Measurements from ENCODE around the gene CLEC16A.

The CLEC16A gene

GRCh38 chr16:11046382-11046931 lies 102.1 kb downstream of the CLEC16A start:
- H3K4me3 ChIP-seq (ENCODE audit: low read depth in 1 of 2, low read length in 2 of 2): no peak overlapping the region
- peaks cover 62% of the 10 kb centered on the region for H3K4me1 ChIP-seq (ENCODE audit: insufficient read depth, low read length)
- TF ChIP-seq CTCF (IDR thresholded peaks at IDR 0.05; ENCODE audit: borderline replicate concordance, extremely low read depth, low read length, poor library complexity, severe bottlenecking) (no peak), EZH2 (IDR thresholded peaks at IDR 0.05; ENCODE audit: borderline replicate concordance, low read depth, low read length, severe bottlenecking) (no peak)
- H4K20me1 ChIP-seq (ENCODE audit: insufficient read depth, low read length): no peaks in the 10 kb centered on the region
- peaks cover 63% of the 10 kb centered on the region for H3K36me3 ChIP-seq (ENCODE audit: insufficient read depth, low read length)
- H3K9ac ChIP-seq (ENCODE audit: low read depth, low read length): no peak overlapping the region
- H3K27ac ChIP-seq (ENCODE audit: low read length): peak overlapping the region; percentile 70
- DNase-seq (no peak), ATAC-seq (ENCODE audit: insufficient read depth, low read depth) (no peak)
- H3K27me3 ChIP-seq (ENCODE audit: insufficient read depth, low read length, poor library complexity): no peaks in the 10 kb centered on the region
- no peak overlapping the region for H2AFZ ChIP-seq (ENCODE audit: low read depth, low read length)
- no peaks in the 10 kb centered on the region for H3K9me3 ChIP-seq (ENCODE audit: insufficient read depth, low read length, severe bottlenecking)
- H3K79me2 ChIP-seq (ENCODE audit: insufficient read depth, low read length): no peaks in the 10 kb centered on the region
- no peak overlapping the region for H3K4me2 ChIP-seq (ENCODE audit: insufficient read depth, low read length)

- peaks cover 57% of the 10 kb centered on the region for H3K36me3 ChIP-seq (ENCODE audit: insufficient read depth, low read length)
- no peak overlapping the region for H3K9ac ChIP-seq (ENCODE audit: low read depth, low read length)
- no peaks in the 10 kb centered on the region for H3K79me2 ChIP-seq (ENCODE audit: insufficient read depth, low read length)
- DNase-seq (no peak), ATAC-seq (ENCODE audit: insufficient read depth, low read depth) (no peak)
- H4K20me1 ChIP-seq (ENCODE audit: insufficient read depth, low read length): no peaks in the 10 kb centered on the region
- no peaks in the 10 kb centered on the region for H3K9me3 ChIP-seq (ENCODE audit: insufficient read depth, low read length, severe bottlenecking)
- H3K4me2 ChIP-seq (ENCODE audit: insufficient read depth, low read length): no peak overlapping the region
- no peak overlapping the region for H3K4me3 ChIP-seq (ENCODE audit: low read depth in 1 of 2, low read length in 2 of 2)
- H3K27ac ChIP-seq (ENCODE audit: low read length): peak overlapping the region; percentile 70
- peaks cover 68% of the 10 kb centered on the region for H3K4me1 ChIP-seq (ENCODE audit: insufficient read depth, low read length)
- TF ChIP-seq EZH2 (IDR thresholded peaks at IDR 0.05; ENCODE audit: borderline replicate concordance, low read depth, low read length, severe bottlenecking): no peak
- TF ChIP-seq CTCF (IDR thresholded peaks at IDR 0.05; ENCODE audit: borderline replicate concordance, extremely low read depth, low read length, poor library complexity, severe bottlenecking): no peak
- H3K27me3 ChIP-seq (ENCODE audit: insufficient read depth, low read length, poor library complexity): no peaks in the 10 kb centered on the region
- H2AFZ ChIP-seq (ENCODE audit: low read depth, low read length): no peak overlapping the region
These were observed 102.7 kb downstream of the CLEC16A start for GRCh38 chr16:11047057-11047456.

- no peak overlapping the region for H3K9ac ChIP-seq (ENCODE audit: low read depth, low read length)
- H4K20me1 ChIP-seq (ENCODE audit: insufficient read depth, low read length): no peaks in the 10 kb centered on the region
These were observed 103.8 kb downstream of the CLEC16A start for GRCh38 chr16:11047939-11048800.

More at GRCh38 chr16:11047939-11048800, 103.8 kb downstream of the CLEC16A start:
- no peak for ATAC-seq (ENCODE audit: insufficient read depth, low read depth)
- no peak overlapping the region for H2AFZ ChIP-seq (ENCODE audit: low read depth, low read length)
- no peak overlapping the region for H3K4me2 ChIP-seq (ENCODE audit: insufficient read depth, low read length)
- H3K4me1 ChIP-seq (ENCODE audit: insufficient read depth, low read length): peaks cover 79% of the 10 kb centered on the region
- TF ChIP-seq CTCF (IDR thresholded peaks at IDR 0.05; ENCODE audit: borderline replicate concordance, extremely low read depth, low read length, poor library complexity, severe bottlenecking) (no peak), EZH2 (IDR thresholded peaks at IDR 0.05; ENCODE audit: borderline replicate concordance, low read depth, low read length, severe bottlenecking) (no peak)
- no peaks in the 10 kb centered on the region for H3K79me2 ChIP-seq (ENCODE audit: insufficient read depth, low read length)
- H3K27me3 ChIP-seq (ENCODE audit: insufficient read depth, low read length, poor library complexity): no peaks in the 10 kb centered on the region
- H3K36me3 ChIP-seq (ENCODE audit: insufficient read depth, low read length): peaks cover 48% of the 10 kb centered on the region
- no peaks in the 10 kb centered on the region for H3K9me3 ChIP-seq (ENCODE audit: insufficient read depth, low read length, severe bottlenecking)
- no peak overlapping the region for H3K4me3 ChIP-seq (ENCODE audit: low read depth in 1 of 2, low read length in 2 of 2)
- peak overlapping the region; percentile 51 for H3K27ac ChIP-seq (ENCODE audit: low read length)
- no peak for DNase-seq
